Thoracic aorta (tissue), 2 donors: Measurements from ENCODE around the gene ISG20. TPM values are rescaled to one million over a fixed set of nuclear protein-coding genes. Genes with fewer than 3 reads are reported as not detected.

Experiments
- ATAC-seq: fragments of 150-250 bp; one replicate; pipeline ENCODE4 v1.8.0; 2017; ENCODE audit warnings: low read depth; ENCODE audit not compliant: insufficient number of reproducible peaks, low FRiP score
- DNase-seq: peaks from one replicate; pipeline ENCODE4 v3.0.0-alpha.2; 2020; ENCODE audit warnings: low spot score
- H3K27ac ChIP-seq, 2 donors: fragments of 200-600 bp; sonication (generic); 1 replicate in 1 of 2; 2 replicates in 1 of 2; pipeline ENCODE4 v1.5.1; 2016; ENCODE audit warnings: mild to moderate bottlenecking in 2 of 2, moderate library complexity in 2 of 2
- H3K27me3 ChIP-seq: fragments of 200-600 bp; sonication (generic); replicated peaks from 2 replicates; pipeline ENCODE4 v1.6.0; 2016; ENCODE audit warnings: mild to moderate bottlenecking; ENCODE audit not compliant: insufficient read depth
- H3K36me3 ChIP-seq: fragments of 200-600 bp; sonication (generic); one replicate; pipeline ENCODE4 v1.5.1; 2016
- H3K4me1 ChIP-seq, 2 donors: fragments of 200-600 bp; sonication (generic); 1 replicate in 1 of 2; 2 replicates in 1 of 2; pipeline versions ENCODE4 v1.5.1 to v1.6.0; 2016; ENCODE audit warnings: low read depth in 2 of 2, mild to moderate bottlenecking in 1 of 2; ENCODE audit not compliant: control insufficient read depth in 1 of 2
- H3K4me3 ChIP-seq: fragments of 200-600 bp; sonication (generic); 2 replicates; pipeline ENCODE4 v1.5.1; 2016; ENCODE audit warnings: mild to moderate bottlenecking
- H3K9me3 ChIP-seq: fragments of 200-600 bp; sonication (generic); 2 replicates; pipeline ENCODE4 v1.5.1; 2016
- CTCF ChIP-seq: fragments of 200-600 bp; sonication (generic); IDR thresholded peaks from one replicate; pipeline ENCODE4 v1.5.1; 2019; ENCODE audit warnings: antibody characterized with exemption
- total RNA-seq, 2 donors: library from RNA; depleted of rRNA; stranded (reverse); fragments of >200 nt; gene quantifications; one replicate each; pipeline versions ENCODE4 v1.1.0 to v1.2.3, GENCODE V29; 2016

The ISG20 gene
- total RNA-seq, 2 donors from 2014 or later = 16.2 to 32.1 TPM

DNA sequence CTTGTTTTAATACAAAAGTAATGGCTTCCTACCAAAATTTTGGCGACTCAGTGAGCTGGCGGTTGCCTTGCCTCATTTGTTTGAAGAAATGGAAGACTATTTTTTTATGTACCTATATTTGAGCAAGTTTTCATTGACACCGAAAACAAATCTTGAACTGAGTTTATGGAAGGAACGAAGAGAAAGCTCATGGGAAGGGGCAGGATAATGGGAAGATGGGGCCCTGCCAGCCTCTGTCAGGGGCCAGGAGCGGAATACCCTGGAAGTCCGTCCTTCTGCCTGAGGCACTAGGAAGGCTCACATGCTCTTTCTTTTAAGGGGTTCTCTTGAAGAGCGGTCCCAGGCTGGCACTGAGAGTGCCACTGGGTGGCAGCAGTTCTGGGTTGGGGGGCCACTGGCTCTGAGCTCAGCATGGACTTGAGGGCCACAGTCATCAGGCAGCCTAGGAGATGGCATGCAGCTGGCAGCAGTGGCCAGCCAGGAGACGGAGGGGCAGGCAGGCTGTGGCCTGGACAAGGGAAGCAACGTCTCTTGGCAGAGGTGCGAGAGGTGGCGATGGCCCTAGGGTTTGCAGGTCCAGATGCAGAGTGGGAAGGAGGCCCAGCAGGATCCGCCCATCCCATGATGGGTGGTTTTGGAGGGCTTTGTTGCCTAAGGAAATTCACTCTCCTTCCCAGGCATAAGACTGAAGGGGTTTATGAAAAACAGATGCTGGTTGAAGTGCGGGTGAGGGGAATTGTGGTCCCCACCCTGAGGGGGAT, 41.6 kb downstream of the ISG20 start:
- no peaks in the 10 kb centered on the region for H3K9me3 ChIP-seq
- ATAC-seq (no peak), DNase-seq (no peak)
- H3K4me1 ChIP-seq = no peaks in the 10 kb centered on the region
- H3K27me3 ChIP-seq = no peaks in the 10 kb centered on the region
- no peaks in the 10 kb centered on the region for H3K36me3 ChIP-seq
- TF ChIP-seq CTCF = no peak
- no peak overlapping the region for H3K27ac ChIP-seq
- no peak overlapping the region for H3K4me3 ChIP-seq

- Histone ChIP-seq H3K4me1 (no peaks in the 10 kb centered on the region), H3K27ac (no peak overlapping the region), H3K27me3 (no peaks in the 10 kb centered on the region), H3K9me3 (no peaks in the 10 kb centered on the region), H3K4me3 (no peak overlapping the region), H3K36me3 (no peaks in the 10 kb centered on the region)
- ATAC-seq (no peak), DNase-seq (no peak)
- TF ChIP-seq CTCF = no peak
These were observed 42.9 kb downstream of the ISG20 start for GRCh38 chr15:88681610-88682221.

DNA sequence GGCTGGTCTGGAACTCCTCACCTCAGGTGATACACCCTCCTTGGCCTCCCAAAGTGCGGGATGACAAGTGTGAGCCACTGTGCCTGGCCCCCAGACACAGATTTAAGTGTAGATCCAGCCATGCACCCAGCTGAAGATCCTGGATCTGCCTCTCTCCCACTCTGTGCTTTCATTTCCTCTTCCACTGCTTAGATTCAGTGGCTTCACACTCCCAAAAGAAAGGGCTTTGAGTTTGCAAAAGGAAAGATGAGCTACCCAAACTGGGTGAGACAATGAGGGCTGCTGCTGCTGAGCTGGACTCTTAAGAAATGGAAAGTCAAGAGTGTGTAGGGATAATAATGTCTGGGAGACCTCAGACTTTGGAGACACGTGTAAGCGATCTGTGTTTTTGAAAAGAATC, 45.5 kb downstream of the ISG20 start:
- ATAC-seq (no peak), DNase-seq (no peak)
- TF ChIP-seq CTCF = no peak

DNA sequence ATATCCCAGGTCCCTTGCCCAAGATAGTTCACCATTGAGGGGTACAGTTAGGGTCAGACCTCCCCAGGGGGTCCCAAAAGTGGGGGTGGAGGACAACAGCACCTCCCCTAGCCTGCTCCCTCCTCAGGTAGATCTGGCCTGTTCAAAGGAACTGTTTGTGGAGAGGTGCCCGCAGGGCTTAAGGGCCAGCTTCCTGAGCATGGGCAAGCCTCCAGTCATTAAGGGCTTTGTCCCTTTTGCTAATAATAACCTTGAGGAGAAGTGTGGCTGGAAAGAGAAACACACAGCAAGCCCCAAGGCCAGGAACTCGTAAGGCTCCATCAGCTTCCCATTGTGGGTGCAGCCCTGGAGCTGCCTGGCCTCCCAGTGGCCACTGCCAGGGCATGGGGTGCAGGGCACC, 47.4 kb downstream of the ISG20 start:
- no peak for ATAC-seq

More for the DNA sequence above, 45.5 kb downstream of the ISG20 start:
- no peak overlapping the region for H3K27ac ChIP-seq
- H3K9me3 ChIP-seq = no peaks in the 10 kb centered on the region
- no peak overlapping the region for H3K4me3 ChIP-seq
- H3K36me3 ChIP-seq = no peaks in the 10 kb centered on the region
- H3K27me3 ChIP-seq = no peaks in the 10 kb centered on the region
- H3K4me1 ChIP-seq = no peaks in the 10 kb centered on the region

More for the DNA sequence above, 47.4 kb downstream of the ISG20 start:
- H3K9me3 ChIP-seq = no peaks in the 10 kb centered on the region
- no peak for TF ChIP-seq CTCF
- H3K36me3 ChIP-seq = no peaks in the 10 kb centered on the region
- H3K4me1 ChIP-seq = no peaks in the 10 kb centered on the region
- H3K27me3 ChIP-seq = no peaks in the 10 kb centered on the region
- H3K4me3 ChIP-seq = no peak overlapping the region
- no peak for DNase-seq
- no peak overlapping the region for H3K27ac ChIP-seq
